GM18498 (cell line): ENCODE data around the gene PLD5.
A peak's percentile ranks its signal among the peaks of the same experiment; 100 is the strongest.

ENCODE experiments used
- ATAC-seq: cut with Tn5 transposase; IDR thresholded peaks from one replicate; pipeline ENCODE4 v1.9.1; 2021; ENCODE audit warnings: mild to moderate bottlenecking, moderate library complexity; ENCODE audit not compliant: unreplicated experiment

PLD5 gene

DNA sequence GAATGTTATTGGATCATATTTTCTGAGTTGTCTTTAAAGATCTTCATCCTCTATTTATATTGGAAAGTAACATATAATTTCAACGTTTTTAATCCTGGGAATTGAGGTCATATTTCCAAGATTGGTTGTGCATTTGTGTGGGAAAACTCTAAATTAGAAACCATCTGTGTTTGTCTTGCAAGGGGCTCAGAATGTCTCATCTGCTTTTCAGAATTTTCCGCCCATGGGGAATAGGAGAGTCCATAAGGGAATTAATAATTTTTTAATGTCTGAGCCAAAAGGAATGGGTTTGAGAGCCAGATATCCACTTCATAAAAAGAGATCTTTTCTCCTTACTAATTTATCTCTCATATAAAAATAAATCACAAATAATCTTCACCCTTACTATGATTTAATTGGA lies 440.8 kb downstream of the PLD5 start:
- no peak for ATAC-seq

DNA sequence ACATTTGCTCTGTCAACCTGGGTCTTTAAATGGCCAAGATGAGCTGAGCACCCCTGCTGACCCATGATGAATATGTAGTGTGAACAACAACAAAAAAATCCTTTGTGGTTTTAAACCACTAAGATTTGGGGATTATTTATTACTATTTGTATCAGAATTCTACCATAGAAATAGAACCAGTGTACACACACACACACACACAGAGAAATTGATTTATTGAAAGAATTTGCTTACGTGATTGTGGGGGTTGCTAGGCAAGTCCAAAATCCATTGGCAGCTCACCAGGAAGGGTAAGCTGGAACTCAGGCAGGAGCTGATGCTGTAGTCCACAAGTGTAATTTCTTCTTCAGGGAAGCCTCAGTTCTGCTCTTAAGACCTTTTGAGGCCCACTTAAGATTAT lies 443.1 kb downstream of the PLD5 start:
- no peak for ATAC-seq

DNA sequence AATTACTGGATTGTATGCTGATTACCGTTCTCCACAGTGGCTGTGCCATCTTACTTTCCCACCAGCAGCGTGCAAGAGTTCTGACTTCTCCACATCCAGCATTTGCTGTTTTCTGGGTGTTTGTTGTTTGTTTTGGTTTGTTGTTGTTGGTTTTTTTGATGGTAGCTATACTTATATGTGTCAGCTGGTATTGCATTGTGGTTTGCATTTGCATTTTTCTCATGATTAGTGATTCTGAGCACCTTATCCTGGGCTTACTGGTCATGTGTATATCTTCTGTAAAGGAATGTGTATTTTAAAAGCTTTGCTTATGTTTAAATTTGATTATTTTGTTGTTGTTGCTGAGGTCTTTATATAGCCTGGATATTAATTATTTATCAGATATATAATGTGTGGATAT lies 458.7 kb downstream of the PLD5 start:
- ATAC-seq: no peak

DNA sequence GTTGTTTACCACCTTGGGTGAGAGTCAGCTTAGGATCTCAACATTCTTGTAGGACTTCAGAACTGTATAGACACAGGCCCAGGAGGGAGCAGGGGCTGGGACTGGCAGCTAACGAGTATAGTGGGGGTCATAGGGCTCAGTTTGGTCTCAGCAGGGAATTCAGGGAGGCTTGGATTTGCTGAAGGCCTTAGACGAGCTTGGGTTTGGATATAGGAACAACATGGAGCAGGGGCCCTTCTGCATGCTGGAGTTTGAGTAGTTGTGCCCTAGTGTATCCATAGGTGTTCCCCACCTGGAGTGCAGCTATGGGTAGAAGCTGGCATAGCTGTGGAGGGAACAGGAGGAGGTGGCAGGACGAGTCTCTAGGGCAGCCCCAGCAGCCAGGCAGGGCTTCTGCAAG lies 462.2 kb downstream of the PLD5 start:
- ATAC-seq: no peak

DNA sequence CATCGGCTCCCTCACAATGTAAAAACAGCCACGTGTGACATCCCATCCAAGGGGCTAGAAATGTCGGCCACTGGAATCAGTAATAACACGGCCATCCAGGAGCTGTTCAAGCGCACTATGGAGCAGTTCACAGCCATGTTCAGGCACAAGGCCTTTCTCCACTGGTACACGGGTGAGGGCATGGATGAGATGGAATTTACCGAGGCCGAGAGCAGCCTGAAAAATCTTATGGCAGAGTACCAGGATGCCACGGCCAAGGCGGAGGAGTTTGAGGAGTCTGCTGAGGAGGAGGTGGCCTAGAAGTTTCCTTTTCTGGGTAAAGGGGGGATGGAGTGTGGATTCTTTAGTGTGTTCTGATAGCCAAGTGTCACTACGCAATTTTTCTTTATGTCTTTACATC lies 464.5 kb downstream of the PLD5 start:
- ATAC-seq: no peak

DNA sequence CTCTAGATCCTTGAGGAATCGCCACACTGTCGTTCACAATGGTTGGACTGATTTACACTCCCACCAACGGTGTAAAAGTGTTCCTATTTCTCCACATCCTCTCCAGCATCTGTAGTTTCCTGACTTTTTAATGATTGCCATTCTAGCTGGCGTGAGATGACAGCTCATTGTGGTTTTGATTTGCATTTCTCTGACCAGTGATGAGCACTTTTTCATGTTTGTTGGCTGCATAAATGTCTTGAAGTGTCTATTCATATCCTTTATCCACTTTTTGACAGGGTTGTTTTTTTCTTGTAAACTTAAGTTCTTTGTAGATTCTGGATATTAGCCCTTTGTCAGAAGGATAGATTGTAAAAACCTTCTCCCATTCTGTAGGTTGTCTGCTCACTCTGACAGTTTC lies 465.9 kb downstream of the PLD5 start:
- peak; percentile 89 for ATAC-seq

DNA sequence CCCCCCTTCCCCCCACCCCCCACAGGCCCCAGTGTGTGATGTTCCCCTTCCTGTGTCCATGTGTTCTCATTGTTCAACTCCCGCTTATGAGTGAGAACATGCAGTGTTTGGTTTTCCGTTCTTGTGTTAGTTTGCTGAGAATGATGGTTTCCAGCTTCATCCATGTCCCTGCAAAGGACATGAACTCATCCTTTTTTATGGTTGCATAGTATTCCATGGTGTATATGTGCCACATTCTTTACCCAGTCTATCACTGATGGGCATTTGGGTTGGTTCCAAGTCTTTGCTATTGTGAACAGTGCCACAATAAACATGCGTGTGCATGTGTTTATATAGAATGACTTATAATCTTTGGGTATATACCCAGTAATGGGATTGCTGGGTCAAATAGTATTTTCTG lies 466.3 kb downstream of the PLD5 start:
- peak; percentile 5 for ATAC-seq

DNA sequence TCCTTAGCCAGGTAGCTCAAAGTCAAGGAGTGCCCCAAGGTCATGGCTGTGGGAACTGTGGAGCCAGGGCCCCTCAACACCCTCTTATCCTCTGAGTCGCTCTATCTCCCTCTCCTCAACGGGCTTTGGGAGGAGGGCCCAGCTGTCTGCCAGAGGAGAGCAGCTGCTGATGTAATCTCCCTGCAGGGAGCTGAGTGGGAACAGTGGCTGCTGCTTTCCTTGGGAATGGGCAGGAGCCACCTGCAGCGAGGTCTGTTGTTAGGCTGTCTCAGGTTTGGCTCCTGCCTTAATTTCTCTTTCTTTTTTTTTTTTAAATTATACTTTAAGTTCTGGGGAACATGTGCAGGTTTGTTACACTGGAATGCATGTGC lies 466.8 kb downstream of the PLD5 start:
- ATAC-seq: no peak

DNA sequence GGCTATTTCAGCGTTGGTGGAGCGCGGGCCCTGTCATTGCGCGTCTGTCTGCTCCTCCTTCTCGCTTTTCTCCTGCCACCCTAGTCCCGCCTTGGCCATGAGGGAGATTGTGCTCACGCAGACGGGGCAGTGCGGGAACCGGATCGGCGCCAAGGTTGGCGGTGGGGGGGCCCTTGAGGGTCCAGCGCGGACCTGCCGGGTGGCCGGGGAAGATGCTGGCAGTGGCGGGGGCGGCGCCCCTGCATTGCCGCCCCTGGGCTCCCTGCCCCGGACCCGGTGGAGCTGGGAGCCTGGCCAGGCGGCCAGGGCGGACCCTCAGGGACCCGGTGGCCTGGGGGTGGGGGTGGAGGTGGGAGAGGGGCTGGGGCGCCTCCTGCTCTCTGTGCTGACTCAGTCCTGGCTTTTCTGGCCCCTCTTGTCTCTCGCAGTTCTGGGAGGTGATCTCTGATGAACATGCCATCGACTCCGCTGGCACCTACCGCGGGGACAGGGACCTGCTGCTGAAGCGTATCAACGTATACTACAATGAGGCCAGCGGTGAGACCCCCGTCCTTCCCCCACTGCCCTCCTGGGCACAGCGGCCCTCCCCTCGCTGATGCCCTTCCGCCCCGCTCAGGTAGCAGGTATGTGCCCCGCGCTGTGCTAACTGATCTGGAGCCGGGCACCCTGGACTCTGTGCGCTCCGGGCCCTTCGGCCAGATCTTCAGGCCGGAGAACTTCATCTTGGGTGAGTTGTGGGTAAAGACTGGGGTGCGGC lies 467.3 kb downstream of the PLD5 start:
- ATAC-seq: no peak

DNA sequence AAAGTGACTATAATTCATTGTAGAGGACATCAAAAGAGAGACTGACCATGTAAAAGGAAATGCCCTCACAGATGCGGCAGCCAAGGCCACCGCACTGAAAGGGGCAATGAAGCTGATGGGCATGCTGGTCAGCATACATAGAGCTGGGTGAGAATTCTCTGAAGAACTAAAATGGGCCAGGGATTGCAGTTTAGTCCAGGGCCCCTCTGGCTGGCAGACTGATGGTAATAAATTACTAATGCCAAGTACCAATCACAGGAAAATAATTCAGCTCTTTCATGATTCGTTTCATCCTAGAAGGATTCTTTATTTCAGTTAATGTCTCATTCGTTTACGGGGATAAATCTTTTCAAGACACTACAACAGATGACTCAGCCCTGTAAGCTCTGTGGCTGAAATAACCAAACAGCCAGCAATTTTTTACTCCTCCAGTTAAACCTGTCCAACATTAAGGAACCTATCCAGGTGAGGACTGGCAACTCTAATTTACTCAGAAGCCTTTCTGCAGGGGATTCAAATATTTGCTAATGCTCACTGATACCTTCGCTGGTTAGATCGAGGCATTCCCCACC lies 468.7 kb downstream of the PLD5 start:
- no peak for ATAC-seq

DNA sequence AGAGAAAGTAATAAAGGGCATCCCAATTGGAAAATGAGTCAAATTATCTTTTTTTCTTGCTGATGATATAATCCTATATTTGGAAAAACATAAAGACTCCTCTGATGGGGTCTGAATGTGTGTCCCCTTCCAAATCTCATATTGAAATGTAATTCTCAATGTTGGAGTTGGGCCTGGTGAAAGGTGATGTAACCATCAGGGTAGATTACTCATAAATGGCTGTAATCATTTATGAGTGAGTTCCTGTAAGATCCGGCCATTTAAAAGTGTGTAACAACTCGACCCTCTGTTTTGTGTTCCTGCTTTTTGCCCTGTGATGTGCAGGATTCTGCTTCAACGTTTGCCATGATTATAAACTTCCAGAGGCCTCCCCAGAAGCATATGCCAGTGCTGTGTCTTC lies 481.3 kb downstream of the PLD5 start:
- no peak for ATAC-seq

DNA sequence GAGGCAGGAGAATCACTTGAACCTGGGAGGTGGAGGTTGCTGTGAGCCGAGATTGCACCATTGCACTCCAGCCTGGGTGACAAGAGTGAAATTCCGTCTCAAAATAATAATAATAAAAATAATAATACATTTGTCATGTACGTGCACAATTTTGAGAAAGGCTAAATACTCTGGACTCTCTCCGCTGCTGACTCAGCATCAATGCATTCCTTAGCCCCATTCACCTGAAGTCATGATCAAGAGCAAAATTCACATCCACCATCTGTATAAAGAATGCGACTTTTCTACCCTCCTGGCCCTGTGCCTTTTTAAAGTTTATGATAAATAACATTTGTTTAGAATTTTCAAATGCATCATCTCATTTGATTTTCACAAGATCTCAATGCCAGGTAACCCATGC lies 490.1 kb downstream of the PLD5 start:
- no peak for ATAC-seq

DNA sequence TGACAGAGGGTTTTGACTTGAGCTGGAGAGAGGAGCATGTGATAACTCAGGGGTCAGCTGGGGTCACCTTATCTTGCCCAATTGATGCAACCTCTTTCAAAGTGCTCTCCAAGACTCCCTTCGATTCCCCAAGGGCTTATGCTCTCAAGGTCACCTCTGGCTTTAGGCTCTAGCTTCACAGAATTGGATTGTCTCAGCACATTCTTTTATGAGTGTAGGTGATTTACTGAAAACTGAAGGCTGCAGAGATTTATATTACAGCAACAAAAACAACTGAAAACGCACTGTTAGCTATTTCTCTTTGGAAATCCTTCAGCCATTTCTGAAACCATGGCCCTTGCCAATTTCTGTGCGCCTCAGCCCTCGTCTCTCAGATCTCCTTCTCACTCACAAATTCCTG lies 491.1 kb downstream of the PLD5 start:
- ATAC-seq: no peak
